MCF 10A (cell line): ENCODE measurements around the gene PRPF6. TPM values are rescaled to one million over a fixed set of nuclear protein-coding genes. Genes with fewer than 3 reads are reported as not detected.

ENCODE experiments used
- BruUV-seq: library from RNA; stranded (reverse); fragments of 400-500 nt; replicated peaks from 2 replicates; lab custom pipeline; 2021; lab: Mats Ljungman, UMichigan
- CTCF ChIA-PET: fragments of 300-600 bp; sonication (Branson Sonifier 250); formaldehyde crosslinking; extraction: SDS; loops from one replicate; lab custom pipeline; 2021; ENCODE audit warnings: antibody characterized with exemption, inconsistent platforms; lab: Yijun Ruan, JAX
- POLR2A ChIA-PET: fragments of 300-600, 350-650 bp; sonication (Branson Sonifier 250); formaldehyde crosslinking; extraction: SDS; loops from one replicate; lab custom pipeline; 2020; ENCODE audit warnings: antibody characterized with exemption, inconsistent platforms; lab: Yijun Ruan, JAX
- DNase-seq: peaks from one replicate; pipeline ENCODE4 v3.0.0-alpha.2; 2018; ENCODE audit not compliant: unreplicated experiment
- H3K27ac Mint-ChIP-seq: one replicate; pipeline ENCODE4 v1.8.0; 2022; ENCODE audit warnings: mild to moderate bottlenecking, low read depth, mixed read lengths; ENCODE audit not compliant: unreplicated experiment
- H3K27me3 Mint-ChIP-seq: one replicate; pipeline ENCODE4 v1.8.0; 2022; ENCODE audit warnings: mixed read lengths; ENCODE audit not compliant: insufficient read depth, unreplicated experiment
- H3K36me3 Mint-ChIP-seq: one replicate; pipeline ENCODE4 v1.8.0; 2022; ENCODE audit warnings: mild to moderate bottlenecking, moderate library complexity, mixed read lengths; ENCODE audit not compliant: insufficient read depth, unreplicated experiment
- H3K4me1 Mint-ChIP-seq: one replicate; pipeline ENCODE4 v1.8.0; 2022; ENCODE audit warnings: mixed read lengths; ENCODE audit not compliant: insufficient read depth, unreplicated experiment
- H3K4me3 Mint-ChIP-seq: one replicate; pipeline ENCODE4 v1.8.0; 2022; ENCODE audit warnings: mild to moderate bottlenecking, moderate library complexity, mixed read lengths; ENCODE audit not compliant: unreplicated experiment
- H3K9me3 Mint-ChIP-seq: one replicate; pipeline ENCODE4 v1.8.0; 2022; ENCODE audit warnings: mixed read lengths; ENCODE audit not compliant: unreplicated experiment
- intact Hi-C: fragments of 100-400 bp; cut with micrococcal nuclease; formaldehyde crosslinking; loops from 2 replicates; pipeline ENCODE4 v1.14.1; 2022
- total RNA-seq: library from RNA; stranded (reverse); gene quantifications from 2 replicates; pipeline ENCODE4 v1.2.3, GENCODE V29; 2022
- TF ChIP-seq, protein P1 (sequence below): fragments of 200-600 bp; IDR thresholded peaks from one replicate; pipeline ENCODE4 v1.8.0; 2022; ENCODE audit warnings: antibody characterized with exemption, mild to moderate bottlenecking; ENCODE audit not compliant: unreplicated experiment

Gene PRPF6
- total RNA-seq, 1 experiment from 2014 or later = 70.9 TPM

DNA sequence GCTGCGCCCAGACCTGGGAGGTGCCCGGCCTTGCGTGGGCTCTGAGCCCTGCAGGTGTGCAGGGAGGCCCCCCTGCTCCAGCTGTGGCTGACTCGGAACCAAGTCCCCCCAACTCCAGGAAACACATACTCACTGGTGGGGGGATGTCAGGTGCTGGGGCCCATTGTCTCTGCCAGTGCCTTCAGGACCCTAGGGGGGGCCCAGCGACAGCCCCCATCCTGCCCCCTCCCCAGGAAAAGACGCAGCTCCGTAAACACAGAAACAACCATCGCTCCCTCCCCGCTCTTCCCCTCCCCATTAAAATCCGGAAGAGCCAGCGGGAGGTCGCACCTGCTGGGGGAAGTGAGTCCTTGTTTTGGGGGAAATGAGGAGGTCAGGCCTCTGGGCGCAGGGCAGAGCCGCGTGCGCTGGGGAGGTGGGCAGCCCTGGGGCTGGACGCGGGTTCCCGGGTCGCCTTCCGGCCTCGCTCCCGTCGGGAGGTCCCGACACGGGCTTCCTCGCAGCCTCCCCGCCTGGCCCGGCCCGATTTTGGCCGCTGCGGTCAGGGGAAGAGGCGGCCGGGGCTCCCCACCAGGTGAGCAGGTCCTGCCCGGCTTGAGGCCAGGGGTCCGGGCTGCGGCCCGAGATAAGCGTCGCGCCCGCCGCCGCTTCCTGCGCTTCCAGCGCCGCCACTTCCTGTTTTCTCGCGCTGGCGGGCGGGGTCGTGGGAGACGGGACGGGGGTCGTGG lies 61.3 kb downstream of the PRPF6 start:
- BruUV-seq = no TSS peak
- no peak for DNase-seq
- Mint-ChIP-seq H3K36me3 (peaks cover 7% of the 10 kb centered on the region), H3K27me3 (no peaks in the 10 kb centered on the region), H3K4me1 (peaks cover 27% of the 10 kb centered on the region), H3K4me3 (no peak overlapping the region), H3K27ac (no peak overlapping the region), H3K9me3 (no peaks in the 10 kb centered on the region)
- CTCF ChIA-PET = interaction anchor here (4.4 to 10.8 kb wide), 2 partner anchors 14 to 28 kb away, joined by 37 to 284 read pairs; partner anchors contain the start of gene TCEA2
- POLR2A ChIA-PET = no interaction called here
- intact Hi-C loops = no loop called here
- TF ChIP-seq, protein P1, sequence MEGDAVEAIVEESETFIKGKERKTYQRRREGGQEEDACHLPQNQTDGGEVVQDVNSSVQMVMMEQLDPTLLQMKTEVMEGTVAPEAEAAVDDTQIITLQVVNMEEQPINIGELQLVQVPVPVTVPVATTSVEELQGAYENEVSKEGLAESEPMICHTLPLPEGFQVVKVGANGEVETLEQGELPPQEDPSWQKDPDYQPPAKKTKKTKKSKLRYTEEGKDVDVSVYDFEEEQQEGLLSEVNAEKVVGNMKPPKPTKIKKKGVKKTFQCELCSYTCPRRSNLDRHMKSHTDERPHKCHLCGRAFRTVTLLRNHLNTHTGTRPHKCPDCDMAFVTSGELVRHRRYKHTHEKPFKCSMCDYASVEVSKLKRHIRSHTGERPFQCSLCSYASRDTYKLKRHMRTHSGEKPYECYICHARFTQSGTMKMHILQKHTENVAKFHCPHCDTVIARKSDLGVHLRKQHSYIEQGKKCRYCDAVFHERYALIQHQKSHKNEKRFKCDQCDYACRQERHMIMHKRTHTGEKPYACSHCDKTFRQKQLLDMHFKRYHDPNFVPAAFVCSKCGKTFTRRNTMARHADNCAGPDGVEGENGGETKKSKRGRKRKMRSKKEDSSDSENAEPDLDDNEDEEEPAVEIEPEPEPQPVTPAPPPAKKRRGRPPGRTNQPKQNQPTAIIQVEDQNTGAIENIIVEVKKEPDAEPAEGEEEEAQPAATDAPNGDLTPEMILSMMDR = no peak

- BruUV-seq = no TSS peak
- no peak overlapping the region for H3K4me3 Mint-ChIP-seq
- H3K4me1 Mint-ChIP-seq = peaks cover 27% of the 10 kb centered on the region
- ChIA-PET POLR2A (interaction anchor here (0.5 to 2.0 kb wide), 6 partner anchors 36 to 419 kb away, joined by 3 to 5 read pairs (median 4); partner anchors contain the start of genes GMEB2, OPRL1, RGS19 and TPD52L2), CTCF (interaction anchor here (0.7 to 10.8 kb wide), 3 partner anchors 13 to 76 kb away, joined by 5 to 284 read pairs (median 5); partner anchors contain the start of genes PRPF6 and TCEA2)
- H3K27ac Mint-ChIP-seq = no peak overlapping the region
- peaks cover 7% of the 10 kb centered on the region for H3K36me3 Mint-ChIP-seq
- intact Hi-C loops = no loop called here
- TF ChIP-seq, protein P1 = no peak
- no peak for DNase-seq
- no peaks in the 10 kb centered on the region for H3K27me3 Mint-ChIP-seq
- H3K9me3 Mint-ChIP-seq = no peaks in the 10 kb centered on the region
These were observed 62.8 kb downstream of the PRPF6 start for GRCh38 chr20:64043768-64044167.

DNA sequence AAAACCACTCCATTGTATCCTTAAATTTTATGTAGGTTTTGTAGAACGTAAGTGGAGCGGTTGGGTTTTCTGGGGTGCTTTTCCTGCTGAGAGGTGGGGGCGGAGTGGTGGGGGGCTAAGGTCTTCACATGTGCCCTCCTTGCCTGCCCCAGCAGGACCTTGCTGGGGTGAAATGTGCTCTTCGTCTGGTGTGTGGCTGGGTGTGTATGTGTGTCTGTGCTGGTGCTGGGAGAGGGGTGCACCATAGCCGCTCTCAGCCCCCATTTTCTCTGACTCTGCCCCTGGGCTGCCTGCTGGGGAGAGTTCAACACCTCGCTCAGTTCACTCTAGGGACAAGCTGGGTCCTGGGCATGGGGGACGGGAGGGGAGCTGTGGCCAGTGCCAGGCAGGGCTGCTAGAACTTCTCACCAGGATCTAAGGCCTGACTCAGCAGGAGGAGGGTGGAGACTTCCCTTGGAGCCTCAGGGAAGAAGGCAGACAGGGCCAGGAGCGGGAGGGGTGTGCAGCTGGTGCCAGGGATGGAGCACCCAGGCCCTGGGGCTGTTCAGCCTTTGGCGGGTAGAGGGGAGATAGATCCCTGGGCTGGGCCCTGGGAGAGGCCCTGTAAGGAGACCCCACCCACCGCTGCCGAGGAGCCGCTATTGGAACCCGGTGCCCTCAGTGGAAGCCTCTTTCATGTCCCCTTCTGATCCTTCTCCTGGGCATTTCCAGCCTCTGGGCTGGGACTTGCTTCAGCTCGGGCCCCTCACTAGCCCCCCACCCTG lies 63.7 kb downstream of the PRPF6 start:
- intact Hi-C loops = no loop called here
- no peaks in the 10 kb centered on the region for H3K9me3 Mint-ChIP-seq
- peak; percentile 76 for DNase-seq
- BruUV-seq = no TSS peak
- peaks cover 7% of the 10 kb centered on the region for H3K36me3 Mint-ChIP-seq
- no peak overlapping the region for H3K27ac Mint-ChIP-seq
- TF ChIP-seq, protein P1 = no peak
- H3K4me3 Mint-ChIP-seq = peak overlapping the region; percentile 13
- no peaks in the 10 kb centered on the region for H3K27me3 Mint-ChIP-seq
- peaks cover 27% of the 10 kb centered on the region for H3K4me1 Mint-ChIP-seq
- ChIA-PET POLR2A (interaction anchor here (0.6 to 2.0 kb wide), 14 partner anchors 9 to 417 kb away, joined by 3 to 13 read pairs (median 4); partner anchors contain the start of genes GMEB2, OPRL1, PRPF6 and RGS19), CTCF (interaction anchor here (0.6 to 10.8 kb wide), 7 partner anchors 9 to 88 kb away, joined by 3 to 284 read pairs (median 4); partner anchors contain the start of genes C20orf204, PRPF6 and TCEA2)
